Nephron progenitor cell (in vitro differentiated cells): Measurements from ENCODE around the gene MAGI2.

Experiments
- DNase-seq: peaks from one replicate; pipeline ENCODE4 v3.0.0; 2021
- H3K27ac Mint-ChIP-seq: 2 replicates; pipeline ENCODE4 v1.8.0; 2021; ENCODE audit warnings: mild to moderate bottlenecking, moderate library complexity, mixed read lengths
- H3K27me3 Mint-ChIP-seq: 2 replicates; pipeline ENCODE4 v1.8.0; 2021; ENCODE audit warnings: mild to moderate bottlenecking, low read depth, mixed read lengths; ENCODE audit not compliant: poor library complexity
- H3K36me3 Mint-ChIP-seq: 2 replicates; pipeline ENCODE4 v1.8.0; 2021; ENCODE audit warnings: low read depth, mixed read lengths
- H3K4me1 Mint-ChIP-seq: 2 replicates; pipeline ENCODE4 v1.8.0; 2021; ENCODE audit warnings: mixed read lengths
- H3K4me3 Mint-ChIP-seq: 2 replicates; pipeline ENCODE4 v1.8.0; 2021; ENCODE audit warnings: mild to moderate bottlenecking, moderate library complexity, mixed read lengths
- H3K9me3 Mint-ChIP-seq: 2 replicates; pipeline ENCODE4 v1.8.0; 2021; ENCODE audit warnings: mild to moderate bottlenecking, moderate library complexity, mixed read lengths
- TF ChIP-seq, protein P1 (sequence below): fragments of 200-600 bp; sonication (generic); IDR thresholded peaks from 2 replicates; pipeline ENCODE4 v1.5.0; 2021; ENCODE audit warnings: antibody characterized with exemption

Gene MAGI2

DNA sequence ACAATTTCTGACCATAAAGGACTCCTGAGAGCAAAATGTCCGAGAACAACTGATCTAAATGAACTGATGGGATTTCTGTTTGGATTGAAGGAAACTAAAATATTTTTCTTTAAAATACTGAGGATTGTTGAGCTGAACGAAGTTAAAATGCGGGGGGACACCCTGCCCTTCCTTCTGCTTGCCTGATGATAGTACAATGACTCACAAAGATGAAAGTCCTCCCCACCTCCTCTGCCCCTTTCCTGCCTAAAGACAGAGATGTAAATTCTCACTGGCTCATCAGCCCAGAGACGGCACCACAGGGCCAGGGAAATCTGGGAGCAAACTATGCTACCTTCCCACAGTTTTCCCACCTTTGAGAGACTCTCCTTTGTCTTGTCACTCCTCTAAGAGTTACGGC, 1474.2 kb downstream of the MAGI2 start:
- peaks cover 6% of the 10 kb centered on the region for H3K27me3 Mint-ChIP-seq
- no peak overlapping the region for H3K27ac Mint-ChIP-seq
- H3K4me1 Mint-ChIP-seq, result peaks cover 3% of the 10 kb centered on the region
- DNase-seq, result no peak
- peaks cover 4% of the 10 kb centered on the region for H3K9me3 Mint-ChIP-seq
- H3K4me3 Mint-ChIP-seq, result no peak overlapping the region
- TF ChIP-seq, protein P1, sequence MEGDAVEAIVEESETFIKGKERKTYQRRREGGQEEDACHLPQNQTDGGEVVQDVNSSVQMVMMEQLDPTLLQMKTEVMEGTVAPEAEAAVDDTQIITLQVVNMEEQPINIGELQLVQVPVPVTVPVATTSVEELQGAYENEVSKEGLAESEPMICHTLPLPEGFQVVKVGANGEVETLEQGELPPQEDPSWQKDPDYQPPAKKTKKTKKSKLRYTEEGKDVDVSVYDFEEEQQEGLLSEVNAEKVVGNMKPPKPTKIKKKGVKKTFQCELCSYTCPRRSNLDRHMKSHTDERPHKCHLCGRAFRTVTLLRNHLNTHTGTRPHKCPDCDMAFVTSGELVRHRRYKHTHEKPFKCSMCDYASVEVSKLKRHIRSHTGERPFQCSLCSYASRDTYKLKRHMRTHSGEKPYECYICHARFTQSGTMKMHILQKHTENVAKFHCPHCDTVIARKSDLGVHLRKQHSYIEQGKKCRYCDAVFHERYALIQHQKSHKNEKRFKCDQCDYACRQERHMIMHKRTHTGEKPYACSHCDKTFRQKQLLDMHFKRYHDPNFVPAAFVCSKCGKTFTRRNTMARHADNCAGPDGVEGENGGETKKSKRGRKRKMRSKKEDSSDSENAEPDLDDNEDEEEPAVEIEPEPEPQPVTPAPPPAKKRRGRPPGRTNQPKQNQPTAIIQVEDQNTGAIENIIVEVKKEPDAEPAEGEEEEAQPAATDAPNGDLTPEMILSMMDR, result no peak
- H3K36me3 Mint-ChIP-seq, result no peaks in the 10 kb centered on the region

DNA sequence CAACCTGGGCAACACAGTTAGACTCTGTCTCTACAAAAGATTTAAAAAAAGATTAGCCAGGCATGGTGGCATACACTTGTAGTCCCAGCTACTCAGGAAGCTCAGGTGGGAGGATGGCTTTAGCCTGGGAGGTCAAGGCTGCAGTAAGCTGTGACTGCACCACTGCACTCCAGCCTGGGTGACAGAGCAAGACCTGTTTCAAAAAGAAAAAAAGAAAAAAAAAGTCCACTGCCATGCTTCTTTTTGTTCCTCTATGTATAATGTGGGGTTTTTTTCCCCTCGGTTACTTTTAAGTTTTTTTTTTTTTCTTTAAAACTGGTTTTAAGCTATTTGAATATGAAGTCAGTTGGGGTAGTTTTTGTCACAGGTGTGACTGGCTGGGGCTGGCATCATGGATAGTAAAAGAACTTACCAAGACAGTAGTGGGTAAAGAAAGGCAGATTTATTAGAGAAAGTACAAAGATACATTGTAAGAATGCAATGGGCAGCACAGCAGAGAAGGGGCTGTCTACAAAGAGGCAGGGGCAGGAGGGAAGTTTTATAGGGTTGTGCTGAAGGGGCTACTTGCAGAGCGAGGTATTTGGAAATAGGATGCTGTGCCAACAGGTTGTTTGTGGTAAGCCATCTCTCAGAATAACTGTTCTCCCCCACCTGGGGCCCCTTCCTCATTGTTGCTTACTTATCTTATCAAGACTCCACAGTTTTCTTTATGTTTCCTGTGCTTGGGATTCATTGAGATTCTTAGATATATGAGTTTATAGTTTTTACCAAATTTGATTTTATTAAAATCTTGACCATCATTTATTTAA, 1477.6 kb downstream of the MAGI2 start:
- TF ChIP-seq, protein P1, result no peak
- no peak overlapping the region for H3K4me3 Mint-ChIP-seq
- no peaks in the 10 kb centered on the region for H3K36me3 Mint-ChIP-seq
- H3K4me1 Mint-ChIP-seq, result peaks cover 3% of the 10 kb centered on the region
- no peak for DNase-seq
- peaks cover 4% of the 10 kb centered on the region for H3K9me3 Mint-ChIP-seq
- H3K27me3 Mint-ChIP-seq, result peaks cover 3% of the 10 kb centered on the region
- peak overlapping the region; percentile 54 for H3K27ac Mint-ChIP-seq

DNA sequence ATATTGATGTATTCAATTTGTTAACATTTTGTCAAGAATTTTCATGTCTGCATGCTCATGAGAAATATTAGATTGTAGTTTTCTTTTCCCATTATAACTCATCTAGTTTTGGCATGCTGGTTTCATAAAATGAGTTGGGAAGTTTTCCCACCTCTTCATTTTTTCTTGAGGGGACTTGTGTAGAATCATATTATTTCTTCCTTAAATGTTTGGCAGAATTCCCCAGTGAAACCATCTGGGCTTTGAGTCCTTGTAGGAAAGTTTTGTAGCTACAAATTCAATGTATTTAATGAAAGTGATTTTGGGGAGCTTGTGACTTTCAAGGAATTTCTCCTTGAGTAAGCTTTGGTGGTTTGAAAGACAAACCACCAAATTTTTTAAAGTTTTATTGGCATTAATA, 1481.7 kb downstream of the MAGI2 start:
- DNase-seq, result no peak
- no peaks in the 10 kb centered on the region for H3K27me3 Mint-ChIP-seq
- no peak overlapping the region for H3K4me3 Mint-ChIP-seq
- H3K9me3 Mint-ChIP-seq, result no peaks in the 10 kb centered on the region
- no peaks in the 10 kb centered on the region for H3K4me1 Mint-ChIP-seq
- H3K36me3 Mint-ChIP-seq, result no peaks in the 10 kb centered on the region
- TF ChIP-seq, protein P1, result no peak
- H3K27ac Mint-ChIP-seq, result no peak overlapping the region

DNA sequence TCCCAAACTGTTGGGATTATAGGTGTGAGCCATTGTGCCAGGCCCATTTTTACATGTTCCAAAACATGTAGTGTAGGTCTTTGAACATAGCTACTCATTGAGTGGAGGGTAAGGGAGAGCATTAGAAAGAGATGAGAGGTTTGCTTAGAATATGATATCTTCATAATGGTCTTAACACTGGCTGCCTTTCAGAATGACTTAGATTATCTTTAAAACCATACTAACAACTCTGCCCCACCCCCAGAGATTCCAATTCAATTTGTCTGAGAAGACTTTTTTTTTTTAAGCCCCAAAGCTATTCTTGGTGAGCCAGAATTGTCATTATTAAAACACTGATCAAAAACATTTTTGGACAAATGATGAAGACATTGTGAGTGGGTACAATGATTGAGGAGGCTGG, 1486.0 kb downstream of the MAGI2 start:
- H3K4me3 Mint-ChIP-seq, result no peak overlapping the region
- TF ChIP-seq, protein P1, result no peak
- H3K9me3 Mint-ChIP-seq, result no peaks in the 10 kb centered on the region
- no peak overlapping the region for H3K27ac Mint-ChIP-seq
- DNase-seq, result no peak
- H3K4me1 Mint-ChIP-seq, result peaks cover 4% of the 10 kb centered on the region
- no peaks in the 10 kb centered on the region for H3K36me3 Mint-ChIP-seq
- no peaks in the 10 kb centered on the region for H3K27me3 Mint-ChIP-seq
